ENCODE measurements around the gene AKAP13.

AKAP13 gene

GRCh38 chr15:85770096-85771041 lies 390.0 kb downstream of the AKAP13 start:
- DNase-seq (ENCODE audit: low read depth), result no peak

- DNase-seq (ENCODE audit: low read depth), result no peak
These were observed 390.9 kb downstream of the AKAP13 start for GRCh38 chr15:85771271-85771670.

GRCh38 chr15:85771781-85772445 lies 391.5 kb downstream of the AKAP13 start:
- no peak for DNase-seq (ENCODE audit: low read depth)

- DNase-seq (ENCODE audit: low read depth), result no peak
These were observed 392.3 kb downstream of the AKAP13 start for GRCh38 chr15:85772668-85773067.

- DNase-seq (ENCODE audit: low read depth), result no peak
These were observed 392.8 kb downstream of the AKAP13 start for GRCh38 chr15:85773249-85773648.

GRCh38 chr15:85773970-85774369 lies 393.6 kb downstream of the AKAP13 start:
- no peak for DNase-seq (ENCODE audit: low read depth)

GRCh38 chr15:85777250-85778106 lies 397.1 kb downstream of the AKAP13 start:
- DNase-seq (ENCODE audit: low read depth), result no peak

- no peak for DNase-seq (ENCODE audit: low read depth)
These were observed 397.8 kb downstream of the AKAP13 start for GRCh38 chr15:85778107-85778776.

GRCh38 chr15:85779249-85779648 lies 398.8 kb downstream of the AKAP13 start:
- DNase-seq (ENCODE audit: low read depth), result no peak

GRCh38 chr15:85780225-85780985 lies 400.0 kb downstream of the AKAP13 start:
- no peak for DNase-seq (ENCODE audit: low read depth)

GRCh38 chr15:85781099-85781498 lies 400.7 kb downstream of the AKAP13 start:
- DNase-seq (ENCODE audit: low read depth), result no peak

GRCh38 chr15:85782064-85782463 lies 401.7 kb downstream of the AKAP13 start:
- DNase-seq (ENCODE audit: low read depth), result no peak

GRCh38 chr15:85785887-85786780 lies 405.7 kb downstream of the AKAP13 start:
- no peak for DNase-seq (ENCODE audit: low read depth)

GRCh38 chr15:85786781-85787114 lies 406.3 kb downstream of the AKAP13 start:
- no peak for DNase-seq (ENCODE audit: low read depth)

GRCh38 chr15:85788771-85789495 lies 408.5 kb downstream of the AKAP13 start:
- no peak for DNase-seq (ENCODE audit: low read depth)

GRCh38 chr15:85789496-85789875 lies 409.1 kb downstream of the AKAP13 start:
- DNase-seq (ENCODE audit: low read depth), result no peak

- DNase-seq (ENCODE audit: low read depth), result no peak
These were observed 411.8 kb downstream of the AKAP13 start for GRCh38 chr15:85792102-85792731.

- DNase-seq (ENCODE audit: low read depth), result no peak
These were observed 412.6 kb downstream of the AKAP13 start for GRCh38 chr15:85792912-85793590.
